Smooth muscle cell of the brain vasculature (primary cell): Measurements from ENCODE around the gene PDP2.

Experiments used
- DNase-seq: peaks from one replicate; pipeline ENCODE4 v3.0.0-alpha.2; 2012; ENCODE audit warnings: low read depth, low spot score

The PDP2 gene, protein sequence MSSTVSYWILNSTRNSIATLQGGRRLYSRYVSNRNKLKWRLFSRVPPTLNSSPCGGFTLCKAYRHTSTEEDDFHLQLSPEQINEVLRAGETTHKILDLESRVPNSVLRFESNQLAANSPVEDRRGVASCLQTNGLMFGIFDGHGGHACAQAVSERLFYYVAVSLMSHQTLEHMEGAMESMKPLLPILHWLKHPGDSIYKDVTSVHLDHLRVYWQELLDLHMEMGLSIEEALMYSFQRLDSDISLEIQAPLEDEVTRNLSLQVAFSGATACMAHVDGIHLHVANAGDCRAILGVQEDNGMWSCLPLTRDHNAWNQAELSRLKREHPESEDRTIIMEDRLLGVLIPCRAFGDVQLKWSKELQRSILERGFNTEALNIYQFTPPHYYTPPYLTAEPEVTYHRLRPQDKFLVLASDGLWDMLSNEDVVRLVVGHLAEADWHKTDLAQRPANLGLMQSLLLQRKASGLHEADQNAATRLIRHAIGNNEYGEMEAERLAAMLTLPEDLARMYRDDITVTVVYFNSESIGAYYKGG

DNA sequence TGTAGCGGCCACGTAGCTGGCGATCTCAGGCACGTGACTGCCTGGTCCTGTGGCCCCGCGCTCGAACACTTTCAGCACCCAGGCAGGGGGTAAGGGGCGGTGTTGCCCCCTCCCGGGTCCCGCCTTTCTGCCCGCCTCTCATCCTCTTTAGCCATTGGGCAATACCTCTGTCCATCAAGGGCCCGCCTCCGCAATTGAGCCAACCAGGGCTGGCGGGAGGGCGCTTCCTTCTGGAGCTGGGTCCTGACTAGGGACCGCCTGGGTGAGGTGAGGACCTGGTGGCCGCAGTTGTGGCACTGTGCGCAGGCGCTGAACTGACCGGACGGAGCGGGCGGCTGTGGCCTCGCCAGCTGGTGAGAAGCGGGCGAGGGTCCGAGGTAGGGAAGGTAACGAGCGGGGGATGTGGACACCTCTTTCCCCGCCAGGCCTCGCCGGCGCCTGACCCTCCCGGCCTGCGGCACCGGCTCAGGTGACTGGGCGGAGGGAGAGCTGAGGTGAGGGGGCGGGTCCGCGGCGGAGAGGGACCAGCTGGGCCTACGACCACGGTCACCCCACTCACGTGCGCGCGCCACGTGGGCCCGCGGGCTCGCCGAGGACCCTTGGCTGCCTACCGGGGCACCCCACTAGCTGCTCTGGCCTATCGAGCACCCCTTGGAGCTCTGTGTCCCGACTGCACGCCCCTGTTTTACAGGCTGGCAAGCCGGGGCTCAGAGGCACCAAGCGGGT is at the start of gene PDP2:
Gene PDP2, plus strand, starts transcription at position 228 of the 726 bp plus-strand sequence. CDS start 3,770 bp downstream, outside the sequence.
- peak; percentile 81 for DNase-seq

DNA sequence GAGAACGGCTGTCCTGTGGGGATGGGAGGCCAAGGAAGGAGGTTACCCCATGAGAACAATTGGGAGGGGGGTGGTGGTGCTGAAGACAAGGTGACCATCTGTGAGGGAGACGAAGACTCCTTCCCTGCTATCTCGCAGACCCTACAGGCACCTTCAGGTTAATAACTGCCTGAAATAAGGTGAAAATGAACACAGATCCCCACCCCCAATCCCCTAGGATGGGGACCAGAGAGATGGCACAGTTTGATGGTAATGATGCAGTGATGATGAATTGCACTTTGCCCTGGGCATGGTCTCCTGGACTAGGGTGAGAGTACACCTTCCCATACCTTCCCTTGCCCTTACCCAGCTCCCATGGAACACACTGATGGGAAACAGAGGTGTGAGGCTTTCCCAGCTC is 48.1 kb upstream of the PDP2 start:
- DNase-seq: no peak

DNA sequence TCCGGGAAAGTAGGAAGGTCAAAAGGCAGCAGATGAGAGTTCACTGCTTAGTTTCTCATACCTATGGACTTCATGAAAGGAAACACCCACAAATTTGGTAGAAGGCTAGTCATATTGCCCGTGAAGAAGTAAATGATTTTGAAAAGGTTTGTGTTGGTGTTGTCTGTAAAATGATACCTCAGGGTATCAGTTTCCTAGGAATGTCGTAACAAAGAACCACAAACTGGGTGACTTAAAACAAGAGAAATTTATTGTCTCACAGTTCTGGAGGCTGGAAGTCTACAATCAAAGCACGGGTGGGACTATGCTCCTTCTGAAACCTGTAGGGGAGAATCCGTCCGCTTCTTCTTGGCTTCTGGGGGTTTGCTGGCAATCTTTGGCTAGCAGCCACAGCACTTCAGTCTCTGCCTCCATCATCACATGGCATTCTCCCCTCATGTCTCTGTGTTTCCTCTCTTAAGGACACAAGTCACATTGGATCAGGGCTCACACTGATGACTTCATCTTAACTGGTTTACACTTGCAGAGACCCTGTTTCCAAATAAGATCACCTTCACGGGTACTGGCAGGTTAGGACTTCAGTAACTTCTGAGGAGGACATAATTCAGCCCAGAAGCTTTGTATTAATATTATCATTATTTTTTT is 47.5 kb upstream of the PDP2 start:
- DNase-seq: no peak

DNA sequence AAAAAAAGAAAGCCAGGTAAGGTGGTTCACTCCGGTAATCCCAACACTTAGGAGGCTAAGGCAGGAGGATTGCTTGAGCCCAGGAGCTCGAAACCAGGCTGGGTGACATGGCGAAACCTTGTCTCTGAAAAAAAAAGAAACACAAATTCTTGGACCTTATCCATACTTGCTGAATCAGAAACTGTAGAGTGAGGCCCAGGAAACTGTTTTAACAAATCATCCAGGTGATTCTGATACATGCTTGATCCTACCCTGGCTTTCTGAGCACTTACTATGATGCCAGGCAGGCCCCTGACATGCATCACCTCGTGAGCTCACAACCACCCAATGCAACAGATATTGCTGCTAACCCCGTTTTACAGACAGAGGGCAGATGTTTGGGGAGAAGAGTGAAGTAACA is 45.6 kb upstream of the PDP2 start:
- no peak for DNase-seq

DNA sequence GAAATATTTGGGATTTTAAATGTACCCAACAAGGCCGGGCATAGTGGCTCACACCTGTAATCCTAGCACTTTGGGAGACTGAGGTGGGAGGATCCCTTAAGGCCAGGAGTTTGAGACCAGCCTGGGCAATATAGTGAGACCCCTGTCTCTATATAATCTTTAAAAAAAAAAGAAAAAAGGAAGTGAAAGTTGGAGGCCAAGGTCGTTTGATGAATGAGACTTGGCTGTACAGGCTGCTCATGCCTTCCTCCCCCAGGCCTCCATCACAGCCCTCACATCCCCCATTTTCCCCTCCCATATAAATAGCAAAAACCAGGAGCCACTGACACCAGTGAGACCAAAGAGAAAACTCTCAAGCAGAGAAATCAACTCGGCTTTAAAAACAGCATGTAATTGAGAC is 39.4 kb upstream of the PDP2 start:
- DNase-seq: no peak

DNA sequence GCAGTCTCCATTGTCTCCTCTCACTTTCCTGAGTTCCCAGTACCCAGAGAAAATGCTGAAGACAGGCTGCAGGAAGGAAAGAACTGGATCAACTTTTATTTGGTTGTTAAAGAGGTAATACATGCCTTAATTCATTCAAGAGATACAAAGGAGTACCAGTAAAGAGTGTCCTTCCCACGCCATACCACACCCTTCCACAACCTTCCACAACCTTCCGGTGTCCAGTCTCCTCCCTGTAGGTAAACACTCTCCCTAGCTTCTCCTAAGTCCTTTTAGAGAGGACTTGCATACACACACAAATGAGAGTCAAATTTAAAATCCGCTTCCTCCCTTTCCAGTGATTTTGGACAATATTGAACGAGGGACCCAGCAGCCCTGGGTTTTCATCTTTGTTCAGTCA is 38.9 kb upstream of the PDP2 start:
- no peak for DNase-seq

DNA sequence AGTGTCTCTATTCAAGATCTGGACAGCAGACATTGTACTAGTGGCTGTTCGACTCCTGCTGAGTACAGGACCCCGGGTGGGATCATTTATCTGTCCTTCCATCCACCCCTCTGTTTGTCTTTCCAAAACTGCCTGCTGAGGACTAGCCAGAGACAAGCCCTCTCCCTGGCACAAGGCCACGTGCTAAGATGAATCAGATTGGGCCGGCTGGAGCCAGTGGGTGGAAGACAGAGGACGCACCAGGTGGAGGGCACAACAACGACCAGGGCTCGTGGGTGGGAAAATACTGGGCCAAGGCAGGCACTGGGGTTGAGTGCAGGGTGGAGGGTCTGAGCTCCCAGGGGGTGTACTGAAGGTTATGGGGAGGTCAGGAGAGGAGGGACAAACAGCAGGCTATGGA is 37.5 kb upstream of the PDP2 start:
- peak; percentile 31 for DNase-seq

DNA sequence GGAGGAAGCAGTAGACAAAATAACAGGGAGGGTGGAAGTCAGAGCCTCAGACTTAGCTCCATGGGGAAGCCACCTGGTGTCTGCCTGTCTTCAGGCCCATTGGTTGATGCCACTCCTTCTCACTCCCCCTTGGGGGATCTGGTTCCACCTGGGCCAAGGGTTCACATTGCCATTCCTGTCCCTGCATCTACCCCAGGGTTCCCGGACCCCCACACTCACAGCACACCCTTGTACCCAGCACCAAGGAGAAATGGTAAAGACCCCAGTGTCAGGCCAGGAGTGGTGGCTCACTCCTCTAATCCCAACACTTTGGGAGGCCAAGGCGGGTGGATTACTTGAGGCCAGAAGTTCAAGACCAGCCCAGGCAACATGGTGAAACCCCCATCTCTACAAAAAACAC is 37.1 kb upstream of the PDP2 start:
- DNase-seq: no peak

DNA sequence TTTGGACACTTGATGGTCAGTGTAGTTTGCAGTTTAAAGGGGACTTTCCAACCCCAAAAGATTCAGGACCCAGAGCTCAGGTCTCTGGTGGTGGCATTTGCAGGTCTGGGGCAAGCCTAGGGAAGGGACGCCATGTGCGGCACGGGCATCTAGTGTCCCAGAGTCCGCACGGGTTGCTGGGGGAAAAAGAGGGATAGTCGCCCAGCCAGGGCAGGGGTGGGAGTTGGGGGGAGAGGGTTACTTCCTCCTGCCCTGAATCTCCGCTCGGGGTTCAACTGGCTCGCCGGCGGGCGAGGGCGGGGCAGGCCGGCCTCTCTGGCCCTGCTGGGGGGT is 36.3 kb upstream of the PDP2 start:
- DNase-seq: no peak

DNA sequence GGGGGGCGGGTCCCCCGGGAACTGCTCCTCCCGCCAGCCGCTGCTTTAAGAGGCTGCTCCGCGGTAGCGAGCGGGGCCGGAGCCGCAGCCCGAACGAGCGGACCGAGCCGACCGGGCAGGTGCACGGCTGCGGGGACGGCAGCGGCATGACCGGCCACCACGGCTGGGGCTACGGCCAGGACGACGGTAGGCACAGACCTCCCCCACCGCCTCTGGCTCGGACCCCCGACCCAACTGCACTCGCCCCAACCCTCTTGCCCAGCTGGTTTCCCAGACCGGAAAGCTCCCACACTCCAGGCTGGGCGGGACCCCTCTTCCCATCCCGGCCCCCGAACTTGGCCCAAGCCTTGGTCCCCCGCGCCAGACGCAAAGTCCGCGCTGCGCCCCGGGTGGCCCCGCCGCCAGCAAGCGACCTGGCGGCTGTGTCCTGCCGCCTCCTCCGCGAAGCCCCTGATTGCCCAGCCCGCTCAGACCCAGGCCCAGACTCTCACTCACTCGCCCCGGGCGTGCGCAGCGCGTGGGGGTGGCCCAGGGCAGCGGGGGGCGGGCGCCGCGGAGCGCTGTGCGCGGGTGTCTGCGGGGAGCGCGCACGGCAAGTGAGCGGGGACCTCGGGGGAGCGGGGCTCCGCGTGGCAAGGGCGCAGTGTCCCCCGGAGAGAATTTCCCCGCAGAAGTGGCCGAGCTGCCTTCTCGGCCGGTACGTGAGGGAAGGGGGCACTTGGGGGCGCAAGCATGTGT is 35.8 kb upstream of the PDP2 start, which contains the start of gene CA7:
Gene CA7, plus strand, starts transcription at position 73 of the 738 bp plus-strand sequence. Its CDS starts 74 bp downstream, at position 147.
- DNase-seq: no peak

DNA sequence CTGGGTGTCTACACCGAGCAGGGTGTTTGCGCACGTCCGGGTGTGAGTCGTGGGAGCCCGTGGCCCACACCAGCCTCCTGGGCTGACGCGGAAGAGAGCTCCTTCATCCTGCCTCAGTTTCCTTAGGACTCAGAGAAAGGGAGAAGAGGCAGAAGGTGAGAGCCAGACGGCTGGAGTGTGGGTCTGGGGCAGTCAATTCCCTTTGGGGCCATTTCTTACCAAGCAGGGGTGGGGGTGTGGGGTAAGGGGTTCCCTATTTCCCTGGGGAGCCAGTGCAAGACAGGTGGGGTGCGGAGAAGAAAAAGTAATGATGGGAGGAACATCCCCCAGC is 35.3 kb upstream of the PDP2 start:
- no peak for DNase-seq

DNA sequence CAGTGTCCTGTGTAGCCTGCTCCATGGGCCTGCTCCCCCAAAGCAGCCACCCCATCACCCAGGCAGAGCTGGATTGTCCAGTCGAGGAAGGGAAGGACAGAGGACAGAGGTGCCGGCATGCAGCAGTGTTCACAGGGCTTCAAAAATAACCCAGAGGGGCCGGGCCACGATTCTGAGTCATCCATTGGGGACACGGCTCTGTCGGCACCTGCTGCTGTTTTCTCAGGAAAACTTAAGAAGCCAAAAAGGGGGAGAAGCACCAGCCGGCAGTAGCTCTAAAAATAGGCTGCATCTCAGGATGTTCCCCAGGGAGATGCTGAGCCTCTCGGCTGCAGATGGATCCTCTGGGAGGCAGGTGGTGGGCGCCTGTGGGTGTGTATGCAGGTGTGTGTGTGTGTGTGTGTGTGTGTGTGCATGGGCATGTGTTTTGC is 34.5 kb upstream of the PDP2 start:
- DNase-seq: no peak

DNA sequence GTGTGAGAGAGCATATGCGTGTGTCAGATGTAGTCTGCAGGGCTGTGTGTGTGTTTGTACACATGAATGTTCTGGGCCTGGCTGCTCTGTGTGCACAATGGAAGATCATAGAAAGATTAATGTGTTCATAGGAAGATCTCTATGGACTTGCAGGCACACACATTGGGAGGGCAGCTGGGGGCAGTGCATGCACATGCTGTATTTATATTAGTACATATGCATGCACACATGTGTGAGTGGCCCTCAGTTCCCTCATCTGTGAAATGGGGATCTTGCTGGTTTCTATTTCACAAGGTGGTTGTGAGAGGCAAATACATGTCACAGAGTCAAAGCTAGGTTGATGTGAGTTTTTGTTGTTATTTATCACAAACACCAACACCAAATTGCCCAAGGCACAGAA is 34.0 kb upstream of the PDP2 start:
- no peak for DNase-seq

DNA sequence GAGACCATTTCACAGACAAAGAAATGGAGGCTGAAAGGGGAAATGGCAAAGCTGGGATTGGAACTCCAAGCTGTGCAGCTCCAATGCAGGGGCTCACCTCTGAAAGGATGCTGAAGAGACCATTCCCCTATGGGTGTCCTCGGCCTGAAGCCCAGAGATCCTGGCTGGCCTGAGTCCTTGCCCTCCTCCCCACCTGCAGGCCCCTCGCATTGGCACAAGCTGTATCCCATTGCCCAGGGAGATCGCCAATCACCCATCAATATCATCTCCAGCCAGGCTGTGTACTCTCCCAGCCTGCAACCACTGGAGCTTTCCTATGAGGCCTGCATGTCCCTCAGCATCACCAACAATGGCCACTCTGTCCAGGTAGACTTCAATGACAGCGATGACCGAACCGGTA is 33.5 kb upstream of the PDP2 start:
- DNase-seq: no peak

DNA sequence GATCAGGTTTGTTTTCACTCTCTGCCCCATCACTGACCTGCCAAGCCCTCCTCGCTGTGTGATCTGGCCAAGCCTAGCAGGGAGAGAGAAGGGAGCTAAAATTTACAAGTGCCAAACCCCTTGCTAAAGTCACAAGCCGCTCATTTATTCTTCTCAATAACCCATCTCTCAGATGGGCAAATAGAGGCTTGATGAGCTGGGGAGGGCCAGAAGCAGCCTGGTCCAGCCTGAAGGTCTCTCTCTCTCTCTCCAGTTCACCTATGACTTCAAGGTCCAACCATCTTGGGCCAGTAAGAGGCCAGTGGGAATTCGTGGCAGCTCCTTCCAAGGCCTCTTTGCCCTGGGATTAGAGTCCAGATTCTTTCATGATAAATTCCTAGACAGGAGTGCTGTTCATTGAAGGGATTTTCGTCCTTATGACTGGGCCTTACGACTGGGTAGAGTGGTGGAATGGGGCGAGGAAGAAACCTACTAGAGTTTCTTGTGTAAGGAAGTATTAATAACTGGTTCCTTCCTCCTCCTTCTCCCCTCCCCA is 32.7 kb upstream of the PDP2 start:
- no peak for DNase-seq

DNA sequence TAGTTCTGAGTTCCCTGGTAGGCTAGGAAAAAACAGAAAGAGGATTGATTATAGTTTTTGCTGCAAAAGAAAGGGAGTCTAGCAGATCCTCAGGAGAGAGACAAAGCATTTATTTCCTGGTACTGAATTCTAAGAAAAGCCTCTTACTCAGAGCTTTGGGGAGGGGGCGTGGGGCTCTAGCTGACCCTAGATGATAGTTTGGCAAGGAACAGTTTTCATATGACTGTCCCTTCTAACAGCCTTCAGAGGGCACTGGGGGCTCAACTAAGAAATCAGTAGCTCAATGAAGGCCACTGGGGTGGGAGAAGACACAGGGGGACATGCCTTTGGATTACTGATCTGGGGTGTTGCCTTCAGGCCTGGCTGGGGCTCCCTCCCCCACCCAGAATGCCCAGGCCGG is 32.1 kb upstream of the PDP2 start:
- DNase-seq: no peak

DNA sequence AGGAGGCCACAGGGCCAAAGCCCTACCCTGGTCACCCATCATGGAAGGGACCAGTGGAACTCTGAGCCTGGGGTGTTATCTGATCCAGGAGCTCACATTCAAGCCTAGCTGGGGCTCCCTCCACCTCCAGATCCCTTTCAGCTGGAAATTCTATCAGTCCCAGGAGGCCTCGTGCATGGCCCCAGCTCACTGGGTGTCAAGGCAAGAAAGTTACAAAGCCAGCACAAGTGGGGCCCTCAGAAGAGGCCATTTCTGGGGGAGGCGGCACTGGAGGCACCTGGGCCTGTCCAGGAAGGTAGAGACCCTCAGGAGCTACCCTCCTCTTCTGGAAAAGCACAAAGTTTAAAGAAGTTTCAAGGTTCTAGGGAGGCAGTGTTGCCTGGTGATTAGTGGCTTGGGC is 31.3 kb upstream of the PDP2 start:
- no peak for DNase-seq

DNA sequence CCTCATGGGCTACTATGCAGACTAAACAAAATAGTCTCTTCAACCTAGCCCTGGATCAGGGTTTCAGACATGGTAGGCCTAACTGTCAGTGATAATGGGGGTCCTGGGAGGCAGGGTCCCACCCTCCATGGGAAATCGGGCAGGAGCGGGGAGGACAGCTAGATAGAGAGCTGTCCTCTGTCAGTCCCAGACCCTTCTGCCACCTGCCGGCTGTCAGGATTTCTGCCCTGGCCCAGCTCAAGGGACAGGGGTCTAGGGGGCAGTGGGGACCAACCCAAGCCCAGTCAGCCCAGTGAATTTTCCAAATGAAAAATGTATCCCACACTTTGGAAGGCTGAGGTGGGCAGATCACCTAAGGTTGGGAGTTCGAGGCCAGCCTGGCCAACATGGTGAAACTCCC is 30.8 kb upstream of the PDP2 start:
- DNase-seq: no peak

DNA sequence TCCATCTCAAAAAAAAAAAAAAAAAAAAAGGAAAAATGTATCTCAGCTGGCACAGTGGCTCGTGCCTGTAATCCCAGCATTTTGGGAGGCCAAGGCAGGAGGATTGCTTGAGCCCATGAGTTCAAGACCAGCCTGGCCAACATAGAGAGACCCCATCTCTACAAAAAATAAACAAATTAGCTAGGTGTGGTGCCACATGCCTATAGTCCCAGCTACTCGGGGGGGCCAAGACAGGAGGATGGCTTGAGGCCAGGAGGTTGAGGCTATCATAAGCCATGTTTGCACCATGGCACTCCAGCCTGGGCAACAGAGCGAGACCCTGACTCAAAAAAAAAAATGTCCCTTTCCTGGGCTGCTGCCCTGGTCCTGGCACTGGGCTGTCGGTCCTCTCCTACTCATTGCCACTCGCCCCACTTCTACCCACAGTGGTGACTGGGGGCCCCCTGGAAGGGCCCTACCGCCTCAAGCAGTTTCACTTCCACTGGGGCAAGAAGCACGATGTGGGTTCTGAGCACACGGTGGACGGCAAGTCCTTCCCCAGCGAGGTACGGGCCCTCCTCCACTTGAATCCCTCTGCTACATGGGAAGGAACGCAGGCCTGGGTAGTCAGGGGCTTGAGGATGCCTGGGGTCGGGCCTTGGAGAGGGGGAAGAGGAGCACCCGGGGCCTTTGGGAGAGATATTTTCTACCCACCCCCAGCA is 30.1 kb upstream of the PDP2 start:
- DNase-seq: no peak

DNA sequence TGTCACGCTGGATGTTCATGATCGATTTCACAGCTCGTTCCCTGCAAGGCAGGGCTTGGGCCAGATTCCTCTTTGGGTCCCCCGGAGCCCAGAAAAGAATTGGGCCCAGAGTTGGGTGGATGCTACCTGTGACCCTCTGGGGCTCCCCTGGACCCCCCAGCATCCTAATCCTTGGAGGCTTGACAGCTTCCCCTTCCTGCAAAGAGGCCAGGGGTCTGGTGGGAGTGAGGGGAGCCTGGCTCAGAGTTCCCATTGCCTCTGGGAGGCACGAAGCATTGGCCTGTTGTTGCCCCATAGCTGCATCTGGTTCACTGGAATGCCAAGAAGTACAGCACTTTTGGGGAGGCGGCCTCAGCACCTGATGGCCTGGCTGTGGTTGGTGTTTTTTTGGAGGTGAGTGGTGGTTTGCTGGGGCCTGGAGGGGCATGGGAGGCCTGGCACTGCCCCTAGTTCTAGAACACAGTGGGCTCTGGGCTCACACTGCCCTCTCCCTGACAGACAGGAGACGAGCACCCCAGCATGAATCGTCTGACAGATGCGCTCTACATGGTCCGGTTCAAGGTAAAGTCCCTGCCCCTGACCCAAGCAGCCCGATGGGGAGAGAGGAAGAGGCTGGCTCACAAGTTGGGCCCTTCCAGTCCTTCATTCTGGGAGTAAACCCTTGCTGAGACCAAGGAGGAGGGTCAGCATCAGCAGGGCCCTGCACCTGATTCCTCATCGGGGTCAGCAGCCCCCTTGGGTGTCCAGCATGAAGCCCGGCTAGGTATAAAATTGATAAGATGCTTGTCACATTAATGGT is 28.9 kb upstream of the PDP2 start:
- DNase-seq: no peak
